HG02840 (cell line): ENCODE data around the gene ARHGAP45.
"Not testable (repeated sequence)": the region's sequence is repeated elsewhere in the genome, so short reads cannot be mapped to it uniquely, and the experiment has no call there.

ENCODE experiments used
- ATAC-seq: cut with Tn5 transposase; IDR thresholded peaks from one replicate; pipeline ENCODE4 v1.9.1; 2021; ENCODE audit warnings: mild to moderate bottlenecking, moderate library complexity, moderate number of reproducible peaks; ENCODE audit not compliant: unreplicated experiment, low FRiP score

ARHGAP45 gene

DNA sequence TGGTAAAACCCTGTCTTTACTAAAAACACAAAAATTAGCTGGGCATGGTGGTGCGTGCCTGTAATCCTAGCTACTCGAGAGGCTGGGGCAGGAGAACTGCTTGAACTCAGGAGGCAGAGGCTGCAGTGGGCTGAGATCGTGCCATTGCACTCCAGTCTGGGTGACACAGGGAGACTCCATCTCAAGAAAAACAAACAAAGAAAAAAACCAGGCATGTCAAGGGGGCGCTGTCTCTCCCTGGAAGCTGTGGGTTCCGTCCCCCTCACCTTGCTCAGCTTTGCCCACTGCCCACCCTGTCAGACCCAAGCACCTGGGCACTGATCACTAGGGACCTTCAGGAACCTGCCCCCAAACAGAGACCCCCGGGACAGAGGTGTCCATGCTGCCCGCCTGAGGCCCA, 62.1 kb downstream of the ARHGAP45 start:
- ATAC-seq, result not testable (repeated sequence)

DNA sequence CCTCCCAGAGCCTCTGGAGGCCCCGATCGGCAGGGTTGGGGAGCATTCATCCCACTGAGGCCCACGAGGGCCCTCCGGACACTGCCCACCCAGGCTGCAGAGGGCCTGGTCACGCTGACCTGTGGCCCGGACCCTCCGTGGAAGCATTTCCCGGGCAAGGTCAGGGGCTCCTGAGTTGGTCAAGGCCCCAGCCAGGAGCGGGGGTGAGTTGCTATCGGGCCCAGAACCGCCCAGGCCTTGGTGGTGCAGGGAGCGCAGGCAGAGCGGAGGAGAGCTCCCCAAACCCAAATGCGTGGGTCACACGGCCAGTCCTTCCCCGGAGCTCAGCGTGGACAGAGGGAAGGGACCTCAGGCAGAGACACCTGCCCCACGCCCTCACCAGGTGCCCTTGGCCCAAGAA, 62.6 kb downstream of the ARHGAP45 start:
- no peak for ATAC-seq

DNA sequence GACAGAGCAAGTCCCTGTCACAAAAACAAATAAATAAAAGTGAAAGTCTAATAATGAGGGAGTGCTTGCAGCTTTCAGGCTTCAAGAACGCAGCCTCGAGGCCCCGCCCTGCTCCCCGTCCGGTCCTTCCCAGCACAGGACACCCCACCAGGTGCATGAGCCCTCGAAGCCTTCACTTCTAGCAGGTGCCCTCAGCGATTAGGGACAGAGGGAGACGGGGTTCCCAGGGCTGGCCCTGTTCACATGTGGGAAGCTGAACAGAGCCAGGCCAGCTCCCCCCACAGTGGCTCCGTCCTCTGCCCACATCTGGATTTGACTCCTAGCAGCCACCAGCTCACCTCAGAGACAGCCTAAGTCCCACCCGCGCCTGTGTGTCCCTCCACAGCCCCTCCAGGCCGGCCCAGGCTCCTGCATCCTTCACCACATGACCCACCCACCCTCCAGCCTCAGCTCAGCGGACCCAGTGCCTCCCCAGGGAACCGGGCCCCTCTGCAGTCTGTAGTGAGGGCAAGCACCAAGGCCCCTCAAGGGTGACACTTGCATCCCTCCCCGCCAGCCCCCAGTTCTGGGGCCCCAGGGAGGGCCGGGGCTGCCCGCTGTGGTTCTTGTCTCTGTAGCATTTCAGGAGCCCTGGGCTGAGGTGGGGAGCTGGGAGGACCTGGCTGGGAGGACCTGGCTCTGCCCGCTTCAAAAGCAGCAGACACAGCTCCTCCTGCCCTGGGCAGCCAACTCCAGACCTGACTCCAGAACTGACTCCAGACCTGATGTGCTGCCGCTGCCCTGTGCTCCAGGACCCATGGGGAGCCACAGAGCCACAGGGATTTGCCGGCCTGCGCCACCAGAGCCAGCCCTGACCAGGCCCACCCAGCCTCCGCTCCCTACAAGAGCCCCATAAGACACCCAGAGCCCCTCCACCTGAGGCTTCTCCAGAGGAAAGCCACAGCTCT, 64.1 kb downstream of the ARHGAP45 start:
- peak; percentile 2 for ATAC-seq

DNA sequence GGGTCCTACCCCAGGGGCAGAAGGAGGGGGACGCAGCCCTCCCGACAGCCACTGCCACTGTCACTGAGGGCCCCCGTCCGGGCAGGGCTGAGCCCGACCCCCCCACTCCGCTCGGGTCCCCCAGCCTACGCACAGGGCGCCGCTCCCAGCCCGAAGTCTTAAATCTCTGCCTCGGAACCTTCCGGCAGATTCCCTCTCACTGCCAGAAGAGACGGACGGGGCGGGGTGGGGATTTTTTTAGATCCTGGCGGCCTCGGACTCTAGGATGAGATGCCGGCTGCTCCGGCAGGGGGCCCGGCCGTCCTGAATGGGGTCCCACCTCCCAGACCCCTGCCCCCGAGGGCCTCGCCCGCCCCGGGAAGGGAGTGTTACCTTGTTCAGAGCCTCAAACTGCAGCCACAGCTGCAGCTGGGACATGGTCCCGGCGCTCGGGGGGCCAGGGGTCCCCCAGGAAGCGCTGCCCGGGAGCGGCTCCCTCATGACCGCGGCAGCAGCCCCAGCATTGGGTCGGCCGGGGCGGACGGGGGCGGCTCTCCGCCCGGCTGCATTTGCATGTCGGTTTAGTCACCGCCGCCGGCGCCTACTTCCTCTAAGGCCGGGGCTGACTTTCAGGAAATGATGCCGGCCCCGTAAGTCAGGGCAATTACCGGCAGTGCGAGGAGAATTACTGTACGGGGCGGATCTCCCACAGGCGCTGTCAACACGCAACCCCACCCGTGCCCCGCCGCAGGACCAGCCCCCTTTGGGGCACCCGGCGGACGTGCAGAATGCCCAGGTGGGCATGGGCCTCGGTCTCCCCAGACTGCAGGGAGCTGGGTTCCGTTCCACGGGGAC, 65.0 kb downstream of the ARHGAP45 start:
- peak; percentile 53 for ATAC-seq

DNA sequence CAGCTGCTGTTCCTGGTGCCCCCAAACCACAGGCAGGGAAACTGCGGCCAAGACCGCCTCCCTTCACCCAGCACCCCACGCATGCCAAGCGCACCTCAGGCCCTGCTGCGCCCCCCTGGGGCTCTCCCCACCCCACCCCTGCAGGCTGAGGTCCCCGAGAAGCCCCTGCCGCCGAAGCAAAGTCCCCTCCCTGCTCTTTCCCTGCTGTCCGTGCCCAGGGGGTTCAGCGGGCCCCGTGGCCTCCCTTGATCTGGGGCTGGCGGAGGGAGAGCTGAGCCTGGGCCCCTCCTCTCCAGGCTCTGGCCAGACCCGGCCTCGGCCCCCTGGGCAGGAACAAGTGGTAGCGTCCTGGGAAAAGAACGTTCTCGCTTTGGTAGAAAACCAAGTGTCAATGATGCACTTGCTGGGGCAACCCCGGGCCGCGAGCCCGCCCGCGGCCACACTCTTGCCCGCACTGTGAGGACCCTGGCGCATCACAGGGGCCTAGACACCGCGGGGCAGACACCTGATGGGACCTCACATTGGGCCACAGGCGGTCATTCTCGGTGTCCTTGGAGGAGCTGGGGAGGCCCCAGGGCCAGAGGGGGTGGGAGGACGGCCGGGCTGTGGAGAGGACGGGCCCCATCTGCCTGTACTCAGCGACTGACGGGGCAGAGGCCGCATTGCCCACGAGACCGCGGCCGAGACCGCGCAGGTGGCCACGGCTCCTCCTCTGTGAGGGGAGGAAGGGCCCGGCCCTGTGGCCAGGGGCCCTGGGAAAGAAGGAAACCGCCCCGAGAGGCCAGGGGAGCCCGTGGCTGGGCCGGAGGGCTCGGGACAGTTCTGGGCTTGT, 65.8 kb downstream of the ARHGAP45 start:
- no peak for ATAC-seq

DNA sequence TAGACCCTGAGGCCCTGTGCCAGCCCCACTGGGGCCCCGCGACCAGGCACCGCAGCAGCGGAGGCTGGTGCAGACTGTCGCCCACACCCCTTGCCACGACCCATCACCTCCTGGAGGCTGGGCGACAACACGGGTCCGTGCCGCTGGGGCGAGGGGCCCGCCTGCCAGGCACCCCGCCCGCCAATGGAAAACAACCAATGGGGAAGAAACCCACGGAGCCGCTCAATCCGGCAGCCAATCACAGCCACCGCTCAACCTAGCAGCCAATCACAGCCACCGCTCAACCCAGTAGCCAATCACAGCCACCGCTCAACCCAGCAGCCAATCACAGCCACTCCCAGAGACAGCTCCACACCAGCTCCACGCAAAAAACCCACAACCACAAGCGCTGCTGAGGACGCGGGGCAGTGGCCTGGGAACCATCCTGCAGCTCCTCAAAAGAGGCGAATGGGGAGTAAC, 66.5 kb downstream of the ARHGAP45 start:
- ATAC-seq, result no peak

DNA sequence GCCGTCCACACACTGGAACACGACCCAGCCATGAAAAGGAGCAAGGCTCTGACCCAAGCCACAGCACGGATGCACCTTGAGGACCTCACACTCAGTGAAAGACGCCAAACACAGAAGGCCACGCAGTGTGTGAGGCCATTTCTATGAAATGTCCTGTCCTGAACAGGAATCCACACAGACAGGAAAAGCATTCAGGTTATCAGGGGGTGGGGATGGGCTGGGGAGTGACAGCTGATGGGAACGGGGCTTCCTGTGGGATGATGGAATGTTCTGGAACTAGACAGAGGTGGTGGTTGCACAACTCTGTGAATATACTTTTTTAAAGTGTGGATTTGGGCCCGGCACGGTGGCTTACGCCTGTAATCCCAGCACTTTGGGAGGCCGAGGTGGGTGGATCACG, 67.5 kb downstream of the ARHGAP45 start:
- no peak for ATAC-seq

DNA sequence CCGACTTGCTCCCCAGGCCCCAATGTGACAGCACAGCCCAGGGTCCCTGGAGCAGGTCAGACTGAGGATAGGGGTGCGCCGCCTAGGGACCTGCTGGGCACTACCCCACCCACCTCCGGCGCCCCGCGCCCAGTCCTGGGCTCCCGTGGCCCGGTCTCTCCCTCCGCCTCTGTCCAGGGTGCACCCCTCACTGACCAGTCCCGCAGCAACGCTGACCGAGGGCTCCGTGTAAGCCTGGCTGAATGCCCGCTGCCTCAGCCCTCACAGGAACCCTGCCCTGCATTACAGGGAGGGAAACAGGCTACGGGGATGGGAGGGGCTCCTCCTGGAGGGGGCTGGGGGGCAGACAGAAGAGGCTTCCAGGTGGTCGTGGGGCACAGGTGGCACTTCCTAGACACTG, 68.5 kb downstream of the ARHGAP45 start:
- ATAC-seq, result no peak

DNA sequence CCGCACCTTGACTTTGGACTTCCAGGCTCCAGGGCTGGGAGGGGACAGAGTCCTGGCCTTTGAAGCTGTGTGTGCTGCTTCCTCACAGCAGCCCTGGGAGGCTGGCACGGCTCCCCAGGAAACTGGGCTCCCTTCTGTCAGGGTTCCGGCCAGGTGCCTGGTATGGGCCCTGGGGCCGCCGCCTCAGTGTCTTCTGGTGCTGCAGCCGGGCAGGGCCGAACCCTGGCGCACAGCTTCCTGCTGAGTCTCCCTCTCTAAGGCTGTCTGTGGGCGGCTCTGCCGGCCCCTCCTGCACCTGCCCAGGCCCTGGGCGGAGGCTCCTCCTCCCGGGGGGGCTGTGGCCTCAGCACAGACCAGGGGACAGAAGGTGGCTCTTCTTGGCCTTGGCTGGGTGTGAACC, 69.2 kb downstream of the ARHGAP45 start:
- ATAC-seq, result no peak
